AG04450 (cell line): ENCODE results near the gene RPP25. TPM values are rescaled to one million over a fixed set of nuclear protein-coding genes. Genes with fewer than 3 reads are reported as not detected.

ENCODE experiments used
- CTCF ChIA-PET: fragments of 300-600, 350-600 bp; formaldehyde crosslinking; extraction: SDS; loops from one replicate; lab custom pipeline; 2022; ENCODE audit warnings: antibody characterized with exemption, inconsistent platforms; lab: Charles Lee
- POLR2A ChIA-PET: fragments of 350-600 bp; formaldehyde crosslinking; extraction: SDS; loops from one replicate; lab custom pipeline; 2021; ENCODE audit warnings: antibody characterized with exemption, inconsistent platforms; lab: Yijun Ruan, JAX
- DNase-seq: peaks from one replicate; pipeline ENCODE4 v3.0.0-alpha.2; 2011; ENCODE audit warnings: low read depth, low spot score
- H3K27ac ChIP-seq: one replicate; pipeline ENCODE4 v1.5.1; 2012; ENCODE audit warnings: low read depth, low read length, control low read depth
- H3K27me3 ChIP-seq: one replicate; pipeline ENCODE4 v1.6.0; 2012; ENCODE audit warnings: low read length; ENCODE audit not compliant: control insufficient read depth, insufficient read depth
- H3K4me3 ChIP-seq: 2 replicates; pipeline ENCODE4 v1.5.1; 2011; ENCODE audit warnings: mild to moderate bottlenecking, low read depth, low read length, control low read depth
- H3K9me3 ChIP-seq: 2 replicates; pipeline ENCODE4 v1.5.1; 2012; ENCODE audit warnings: low read length; ENCODE audit not compliant: control insufficient read depth, insufficient read depth
- CTCF ChIP-seq: IDR thresholded peaks from 2 replicates; pipeline ENCODE4 v1.5.1; 2011; ENCODE audit warnings: low read depth, low read length, control low read depth, inconsistent platforms
- polyA minus RNA-seq: library from RNA; depleted of rRNA, polyadenylated mRNA; stranded (reverse); fragments of >200 nt; gene quantifications from 2 replicates; pipeline ENCODE4 v1.2.3, GENCODE V29; 2011; rRNA and poly(A)+ RNA removed
- polyA plus RNA-seq: library from polyadenylated mRNA; depleted of rRNA; stranded (reverse); fragments of >200 nt; gene quantifications from 2 replicates; pipeline ENCODE4 v1.2.3, GENCODE V29; 2011; rRNA removed

The RPP25 gene
- polyA plus RNA-seq (0.25 and 0.31 TPM in 2 replicates), polyA minus RNA-seq (0.09 and 0.14 TPM in 2 replicates)

- Histone ChIP-seq H3K27ac (no peak within 1 kb of the TSS), H3K9me3 (peaks cover 4% of the 10 kb centered on the region; the same call in 1 of the 2 replicates), H3K4me3 (peak within 1 kb of the TSS; percentile 55), H3K27me3 (peaks cover 45% of the 10 kb centered on the region)
- DNase-seq: no peak
- TF ChIP-seq CTCF: no peak
- POLR2A ChIA-PET: interaction anchor here (0.6 kb wide), 1 partner anchor 220 kb away, joined by 3 read pairs; no protein-coding TSS in a partner anchor
- CTCF ChIA-PET: interaction anchor here (0.6 to 1.5 kb wide), 3 partner anchors 57 to 188 kb away, joined by 3 to 4 read pairs (median 4); no protein-coding TSS in a partner anchor
These were observed at the start of gene RPP25 for GRCh38 chr15:74956648-74957475. Gene RPP25, minus strand, starts transcription at chr15:74956772. Its CDS starts 189 bp downstream, at chr15:74956583.

- no peak overlapping the region for H3K27ac ChIP-seq
- peaks cover 5% of the 10 kb centered on the region for H3K27me3 ChIP-seq
- CTCF ChIA-PET: no interaction called here
- DNase-seq: no peak
- peaks cover 3% of the 10 kb centered on the region; the same call in 1 of the 2 replicates for H3K9me3 ChIP-seq
- no peak for TF ChIP-seq CTCF
- POLR2A ChIA-PET: interaction anchor here (0.7 kb wide), 1 partner anchor 211 kb away, joined by 10 read pairs; no protein-coding TSS in a partner anchor
- H3K4me3 ChIP-seq: no peak overlapping the region
These were observed 45.8 kb upstream of the RPP25 start for GRCh38 chr15:75002398-75002797.

GRCh38 chr15:75001310-75001709 is 44.7 kb upstream of the RPP25 start:
- Histone ChIP-seq H3K9me3 (peaks cover 3% of the 10 kb centered on the region; the same call in 1 of the 2 replicates), H3K4me3 (no peak overlapping the region), H3K27me3 (peaks cover 16% of the 10 kb centered on the region), H3K27ac (no peak overlapping the region)
- POLR2A ChIA-PET: no interaction called here
- no peak for DNase-seq
- no peak for TF ChIP-seq CTCF
- CTCF ChIA-PET: no interaction called here

GRCh38 chr15:74997543-74997942 is 41.0 kb upstream of the RPP25 start:
- POLR2A ChIA-PET: no interaction called here
- H3K4me3 ChIP-seq: no peak overlapping the region
- no peak for DNase-seq
- H3K27ac ChIP-seq: no peak overlapping the region
- peaks cover 3% of the 10 kb centered on the region; the same call in 1 of the 2 replicates for H3K9me3 ChIP-seq
- TF ChIP-seq CTCF: no peak
- CTCF ChIA-PET: no interaction called here
- H3K27me3 ChIP-seq: peaks cover 21% of the 10 kb centered on the region

GRCh38 chr15:74997141-74997540 is 40.6 kb upstream of the RPP25 start:
- ChIA-PET POLR2A (no interaction called here), CTCF (interaction anchor here (1.4 kb wide), 1 partner anchor 47 kb away, joined by 5 read pairs; no protein-coding TSS in a partner anchor)

More at GRCh38 chr15:74997141-74997540, 40.6 kb upstream of the RPP25 start:
- peaks cover 3% of the 10 kb centered on the region; the same call in 1 of the 2 replicates for H3K9me3 ChIP-seq
- H3K27ac ChIP-seq: no peak overlapping the region
- no peak for DNase-seq
- TF ChIP-seq CTCF: no peak
- H3K4me3 ChIP-seq: no peak overlapping the region
- peaks cover 21% of the 10 kb centered on the region for H3K27me3 ChIP-seq
